ENCODE data around the gene SF1.

The SF1 gene

GRCh38 chr11:64723117-64723906 lies 55.0 kb downstream of the SF1 start, which contains the start of gene NRXN2:
TSS of gene NRXN2 (minus strand) at chr11:64723197. CDS start at chr11:64713699, 9,498 bp downstream.
- DNase-seq = peak; percentile 87

GRCh38 chr11:64722141-64723065 lies 55.9 kb downstream of the SF1 start:
- no peak for DNase-seq

GRCh38 chr11:64721359-64721699 lies 57.0 kb downstream of the SF1 start:
- no peak for DNase-seq

GRCh38 chr11:64720640-64721358 lies 57.5 kb downstream of the SF1 start:
- no peak for DNase-seq

DNA sequence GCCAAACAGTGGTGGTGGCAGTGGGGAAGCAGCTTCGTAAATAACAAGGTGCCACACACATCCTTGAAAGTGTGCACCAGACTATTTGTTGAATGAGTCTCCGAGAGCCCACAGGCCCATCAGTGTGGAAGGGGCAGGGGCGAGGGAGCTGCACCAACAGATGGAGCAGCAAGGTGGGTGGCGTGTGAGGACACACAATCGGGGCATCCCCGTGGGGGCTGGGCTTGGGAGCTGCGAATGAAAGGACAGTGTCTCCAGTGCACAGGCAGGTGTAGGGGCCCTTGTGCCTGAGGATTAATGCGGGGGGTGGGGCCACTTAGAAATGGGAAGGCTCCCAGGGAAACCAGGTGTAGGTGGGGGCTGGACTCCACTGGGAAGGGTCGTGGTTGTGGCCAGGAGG lies 58.2 kb downstream of the SF1 start:
- DNase-seq = no peak

- DNase-seq = no peak
These were observed 58.9 kb downstream of the SF1 start for GRCh38 chr11:64719406-64719805.

GRCh38 chr11:64718780-64719124 lies 59.6 kb downstream of the SF1 start:
- DNase-seq = no peak

DNA sequence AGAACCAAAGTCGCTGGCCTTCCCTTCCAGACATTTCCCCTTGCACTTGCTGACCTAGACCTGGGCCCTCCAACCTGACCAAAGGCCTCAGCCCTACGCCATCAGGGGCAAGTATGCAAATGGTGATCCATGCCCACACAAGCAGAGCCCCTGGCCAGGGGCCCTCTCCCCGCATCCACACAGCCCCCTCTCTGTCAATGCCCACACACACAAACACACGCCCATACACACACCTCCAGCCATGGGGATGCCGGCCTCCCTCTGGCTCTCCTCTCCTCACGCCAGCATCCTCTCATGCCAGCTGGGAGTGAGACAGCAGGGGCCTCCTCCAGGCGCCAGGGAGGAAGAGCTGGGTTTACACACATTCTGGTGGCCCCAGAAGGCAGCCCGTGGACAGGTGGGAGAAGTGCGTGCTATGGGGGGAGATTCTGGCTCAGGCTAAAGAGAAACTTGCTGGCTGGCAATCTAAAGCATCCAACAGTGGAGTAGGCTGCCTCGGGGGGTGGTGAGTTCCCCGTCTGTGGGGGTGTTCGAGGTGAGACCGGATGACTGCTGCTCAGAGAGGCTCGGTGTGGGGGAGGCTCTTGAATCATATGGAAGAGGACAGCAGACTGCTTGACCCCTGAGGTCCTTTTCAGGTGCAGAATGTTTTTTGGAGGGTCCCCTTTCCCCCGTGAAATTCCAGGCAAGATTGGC lies 60.1 kb downstream of the SF1 start:
- DNase-seq = no peak

- no peak for DNase-seq
These were observed 61.1 kb downstream of the SF1 start for GRCh38 chr11:64717268-64717578.

DNA sequence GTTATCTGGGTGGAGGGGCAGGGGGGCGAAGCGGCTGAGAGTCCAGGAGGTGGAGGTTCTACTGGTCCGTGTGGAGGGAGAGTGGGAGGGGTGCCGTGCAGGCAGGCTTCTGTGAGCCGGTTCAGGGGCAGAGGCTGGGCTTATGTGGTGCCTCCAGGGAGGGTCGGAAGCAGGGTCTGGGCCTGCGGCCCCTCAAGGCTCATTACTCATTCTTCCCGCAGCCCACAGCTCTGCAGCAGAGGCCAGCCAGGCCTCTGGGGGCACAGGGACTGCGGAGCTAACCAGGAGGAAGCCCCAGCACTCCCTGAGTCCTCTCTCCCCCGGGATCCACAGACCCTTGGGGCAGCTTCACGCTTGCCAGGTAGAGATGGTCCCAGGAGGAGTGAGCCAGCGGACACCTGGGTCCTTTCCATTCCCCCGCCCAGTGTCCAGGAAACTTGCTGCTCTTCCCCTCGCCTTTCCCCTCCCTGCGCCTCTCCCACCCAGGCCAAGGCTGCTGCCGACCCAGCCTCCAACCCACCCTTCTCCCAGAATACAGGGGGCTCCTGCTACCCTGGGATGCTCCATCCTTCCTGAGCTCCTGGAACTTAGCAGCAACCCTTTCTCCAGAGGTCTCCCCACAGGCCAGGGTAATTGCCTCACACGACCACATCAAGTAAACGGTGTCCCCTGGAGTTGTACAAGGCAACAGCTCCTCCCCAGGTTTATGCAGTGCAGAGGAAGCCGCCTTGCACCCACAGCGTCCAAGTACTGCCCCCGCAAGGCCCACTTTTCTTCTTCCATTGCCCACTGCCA lies 61.7 kb downstream of the SF1 start:
- no peak for DNase-seq

DNA sequence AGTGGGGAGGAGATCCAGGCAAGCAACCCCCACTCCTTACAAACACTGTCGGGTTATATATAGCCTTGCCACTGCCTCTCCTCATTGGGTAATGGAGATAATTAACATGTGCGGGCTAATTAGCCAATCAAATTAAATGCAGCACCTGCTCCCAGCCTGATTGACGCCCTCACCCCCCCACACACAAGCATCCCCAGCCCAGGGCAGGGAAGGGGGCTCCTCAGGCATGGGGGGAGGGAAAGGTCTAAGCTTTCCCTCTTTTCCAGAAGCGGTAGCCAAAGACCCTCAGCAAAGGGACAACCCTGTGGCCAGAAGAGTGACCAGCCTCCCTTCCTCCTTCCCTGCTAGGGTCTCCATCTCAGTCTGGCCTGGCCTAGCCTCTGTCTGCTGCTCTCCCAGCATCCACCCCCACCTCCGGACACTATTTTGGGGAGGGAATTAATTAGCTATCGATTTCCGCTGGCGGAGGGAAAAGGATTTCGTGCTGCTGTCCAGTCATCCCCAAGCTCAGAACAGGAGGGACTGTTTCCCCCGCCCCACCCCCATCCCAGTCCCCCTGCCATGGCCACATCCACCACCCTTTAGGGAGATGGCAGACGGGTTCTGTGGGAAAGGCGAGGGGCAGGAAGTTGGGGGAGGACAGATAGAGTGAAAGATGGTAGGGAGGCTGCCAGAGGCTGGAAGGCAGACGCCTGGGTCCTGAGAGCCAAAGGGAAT lies 62.4 kb downstream of the SF1 start:
- DNase-seq = no peak

DNA sequence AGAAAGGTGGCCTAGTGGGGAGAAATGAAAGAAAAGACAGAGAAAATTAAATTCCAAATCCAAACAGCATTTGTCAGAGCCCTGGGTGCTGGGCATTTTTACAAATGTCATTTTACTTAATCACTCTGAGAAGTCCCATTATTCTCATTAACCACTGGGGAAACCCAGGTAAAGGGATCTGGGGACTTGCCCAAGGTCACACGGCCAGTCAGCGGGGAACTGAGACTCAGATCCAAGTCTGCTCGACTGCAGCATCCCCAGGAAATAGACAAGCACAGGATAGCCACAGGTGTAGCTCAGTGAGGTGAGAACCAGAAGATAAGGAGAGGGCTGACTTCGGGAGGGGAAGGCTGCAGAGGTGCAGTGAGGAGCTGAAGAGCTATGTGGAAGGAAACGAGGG lies 63.2 kb downstream of the SF1 start:
- DNase-seq = no peak

GRCh38 chr11:64714666-64715065 lies 63.7 kb downstream of the SF1 start:
- DNase-seq = no peak

Measured in stimulated activated CD4-positive, alpha-beta T cell treated with anti-CD3 and anti-CD28 coated beads, Interleukin-4, amount 100 ng/mL, for 1 hour (primary cell).